Measurements from ENCODE around the gene RALGPS2.

The RALGPS2 gene

GRCh38 chr1:178869119-178869697 is 144.2 kb downstream of the RALGPS2 start:
- no peak for DNase-seq

- no peak for DNase-seq
These were observed 145.2 kb downstream of the RALGPS2 start for GRCh38 chr1:178870221-178870620.

GRCh38 chr1:178870944-178871343 is 145.9 kb downstream of the RALGPS2 start, which contains the start of gene ANGPTL1:
Gene ANGPTL1, minus strand, starts transcription at chr1:178871077. Its CDS starts 5,301 bp downstream, at chr1:178865776.
- DNase-seq = no peak

GRCh38 chr1:178871551-178872320 is 146.7 kb downstream of the RALGPS2 start:
- DNase-seq = no peak

GRCh38 chr1:178874966-178875365 is 149.9 kb downstream of the RALGPS2 start:
- DNase-seq = no peak

GRCh38 chr1:178875936-178876335 is 150.9 kb downstream of the RALGPS2 start:
- DNase-seq = no peak

GRCh38 chr1:178877896-178878295 is 152.9 kb downstream of the RALGPS2 start:
- DNase-seq = no peak

- DNase-seq = no peak
These were observed 156.9 kb downstream of the RALGPS2 start for GRCh38 chr1:178881950-178882349.

- DNase-seq = no peak
These were observed 160.8 kb downstream of the RALGPS2 start for GRCh38 chr1:178885869-178886268.

GRCh38 chr1:178886551-178886950 is 161.5 kb downstream of the RALGPS2 start:
- DNase-seq = no peak

- DNase-seq = no peak
These were observed 170.9 kb downstream of the RALGPS2 start for GRCh38 chr1:178895928-178896327.

- no peak for DNase-seq
These were observed 173.4 kb downstream of the RALGPS2 start for GRCh38 chr1:178898401-178898800.

GRCh38 chr1:178899402-178899801 is 174.4 kb downstream of the RALGPS2 start:
- no peak for DNase-seq

GRCh38 chr1:178901482-178902125 is 176.6 kb downstream of the RALGPS2 start:
- no peak for DNase-seq

- no peak for DNase-seq
These were observed 183.3 kb downstream of the RALGPS2 start for GRCh38 chr1:178908358-178908757.

- DNase-seq = no peak
These were observed 185.0 kb downstream of the RALGPS2 start for GRCh38 chr1:178910023-178910422.

- DNase-seq = no peak
These were observed 187.6 kb downstream of the RALGPS2 start for GRCh38 chr1:178912597-178912996.

- no peak for DNase-seq
These were observed 191.6 kb downstream of the RALGPS2 start for GRCh38 chr1:178916448-178917174.

GRCh38 chr1:178918308-178918707 is 193.3 kb downstream of the RALGPS2 start:
- no peak for DNase-seq

- no peak for DNase-seq
These were observed 193.9 kb downstream of the RALGPS2 start for GRCh38 chr1:178918955-178919354.

GRCh38 chr1:178919581-178919980 is 194.5 kb downstream of the RALGPS2 start:
- DNase-seq = no peak

GRCh38 chr1:178921499-178921898 is 196.5 kb downstream of the RALGPS2 start:
- no peak for DNase-seq

- DNase-seq = no peak
These were observed 198.5 kb downstream of the RALGPS2 start for GRCh38 chr1:178923512-178923911.
